AG10803 (cell line): ENCODE measurements around the gene TMIGD2.

Experiments
- DNase-seq: peaks from one replicate; pipeline ENCODE4 v3.0.0; 2010; ENCODE audit warnings: low read depth
- H3K4me3 ChIP-seq: 2 replicates; pipeline ENCODE4 v1.5.1; 2011; ENCODE audit warnings: mild to moderate bottlenecking, low read length, control low read depth
- TF ChIP-seq, protein P1 (sequence below): conservative IDR thresholded peaks from 2 replicates; pipeline ENCODE4 v1.5.1; 2011; ENCODE audit warnings: mild to moderate bottlenecking, low read length, control low read depth, inconsistent platforms

Gene TMIGD2

DNA sequence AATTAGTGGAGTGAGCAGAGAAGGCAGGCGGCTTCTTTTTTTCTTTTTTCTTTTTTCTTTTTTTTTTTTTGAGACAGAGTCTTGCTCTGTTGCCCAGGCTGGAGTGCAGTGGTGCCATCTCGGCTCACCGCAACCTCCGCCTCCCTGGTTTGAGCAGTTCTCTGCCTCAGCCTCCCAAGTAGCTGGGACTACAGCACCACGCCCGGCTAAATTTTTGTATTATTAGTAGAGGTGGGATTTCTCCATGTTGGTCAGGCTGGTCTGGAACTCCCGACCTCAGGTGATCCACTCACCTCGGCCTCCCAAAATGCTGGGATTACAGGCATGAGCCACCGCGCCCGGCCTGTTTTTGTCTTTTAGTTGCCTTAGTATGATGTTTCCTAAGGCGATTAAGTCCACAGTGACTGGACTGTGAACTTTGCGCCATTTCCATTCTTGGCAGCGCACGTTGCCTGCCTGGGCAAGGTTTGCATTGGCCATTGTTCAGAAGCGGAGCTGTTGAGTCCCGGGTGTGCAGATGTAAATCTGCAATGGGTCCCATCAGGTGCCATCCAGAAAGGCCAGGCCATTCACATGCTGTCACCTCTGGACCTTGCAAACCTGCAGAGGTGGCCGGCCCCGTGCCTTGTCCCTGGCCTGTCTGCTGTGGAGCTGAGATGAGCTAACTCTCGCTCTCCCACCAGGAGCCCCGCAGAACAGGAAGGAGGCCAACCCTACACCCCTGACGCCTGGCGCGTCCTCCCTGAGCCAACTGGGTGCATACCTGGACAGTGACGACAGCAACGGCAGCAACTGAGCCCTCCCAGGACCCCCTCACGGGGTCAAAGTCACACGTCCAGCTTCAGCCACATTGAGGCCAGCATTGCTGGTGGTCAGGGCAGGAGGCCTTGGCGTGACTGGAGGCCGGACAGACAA, 34.0 kb downstream of the TMIGD2 start:
- TF ChIP-seq, protein P1, sequence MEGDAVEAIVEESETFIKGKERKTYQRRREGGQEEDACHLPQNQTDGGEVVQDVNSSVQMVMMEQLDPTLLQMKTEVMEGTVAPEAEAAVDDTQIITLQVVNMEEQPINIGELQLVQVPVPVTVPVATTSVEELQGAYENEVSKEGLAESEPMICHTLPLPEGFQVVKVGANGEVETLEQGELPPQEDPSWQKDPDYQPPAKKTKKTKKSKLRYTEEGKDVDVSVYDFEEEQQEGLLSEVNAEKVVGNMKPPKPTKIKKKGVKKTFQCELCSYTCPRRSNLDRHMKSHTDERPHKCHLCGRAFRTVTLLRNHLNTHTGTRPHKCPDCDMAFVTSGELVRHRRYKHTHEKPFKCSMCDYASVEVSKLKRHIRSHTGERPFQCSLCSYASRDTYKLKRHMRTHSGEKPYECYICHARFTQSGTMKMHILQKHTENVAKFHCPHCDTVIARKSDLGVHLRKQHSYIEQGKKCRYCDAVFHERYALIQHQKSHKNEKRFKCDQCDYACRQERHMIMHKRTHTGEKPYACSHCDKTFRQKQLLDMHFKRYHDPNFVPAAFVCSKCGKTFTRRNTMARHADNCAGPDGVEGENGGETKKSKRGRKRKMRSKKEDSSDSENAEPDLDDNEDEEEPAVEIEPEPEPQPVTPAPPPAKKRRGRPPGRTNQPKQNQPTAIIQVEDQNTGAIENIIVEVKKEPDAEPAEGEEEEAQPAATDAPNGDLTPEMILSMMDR, result no peak
- no peak for DNase-seq
- no peak overlapping the region for H3K4me3 ChIP-seq

DNA sequence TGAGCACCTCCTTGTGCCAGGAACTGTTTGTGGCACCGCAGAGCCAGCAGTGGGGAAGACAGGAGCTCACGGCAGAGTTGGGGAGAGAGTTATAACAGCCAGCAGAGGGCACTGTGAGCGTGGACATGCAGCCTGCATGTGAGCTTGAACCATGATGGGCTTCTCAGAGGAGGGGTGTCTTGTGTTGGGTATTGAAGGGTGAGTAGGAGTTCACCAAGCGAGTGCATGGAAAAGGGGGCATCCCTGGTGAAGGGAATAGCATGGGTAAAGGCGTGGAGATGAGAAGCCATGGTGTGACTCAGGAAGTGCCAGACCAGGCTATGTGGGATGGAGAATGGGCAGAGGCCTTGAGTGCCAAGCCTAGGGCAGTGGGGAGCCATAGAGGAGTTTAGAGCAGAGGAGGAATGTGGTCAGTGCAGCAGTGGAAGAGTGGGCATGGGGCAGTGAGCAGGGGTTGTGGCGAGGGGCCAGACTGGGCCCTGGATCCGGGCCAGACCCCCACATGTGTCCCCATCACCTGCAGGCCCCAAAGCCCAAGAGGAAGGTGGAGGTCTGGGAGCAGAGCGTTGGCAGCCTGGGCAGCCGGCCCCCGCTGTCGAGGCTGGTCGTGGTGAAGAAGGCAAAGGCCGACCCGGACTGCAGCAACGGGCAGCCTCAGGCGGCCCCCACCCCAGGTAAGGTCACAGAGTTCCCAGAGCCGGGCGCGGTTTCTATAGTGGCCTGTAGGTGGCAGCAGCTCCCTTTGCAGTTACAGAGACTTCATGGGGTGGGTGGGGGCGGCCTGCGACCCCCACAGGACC, 34.9 kb downstream of the TMIGD2 start:
- TF ChIP-seq, protein P1, result peak; percentile 70
- peak; percentile 21 for DNase-seq
- H3K4me3 ChIP-seq, result no peak overlapping the region

- no peak for DNase-seq
- TF ChIP-seq, protein P1, result no peak
- no peak overlapping the region for H3K4me3 ChIP-seq
These were observed 35.8 kb downstream of the TMIGD2 start for GRCh38 chr19:4266253-4267000.

- TF ChIP-seq, protein P1, result no peak
- no peak overlapping the region for H3K4me3 ChIP-seq
- no peak for DNase-seq
These were observed 37.4 kb downstream of the TMIGD2 start for GRCh38 chr19:4264812-4265211.

- no peak for DNase-seq
- TF ChIP-seq, protein P1, result no peak
- no peak overlapping the region for H3K4me3 ChIP-seq
These were observed 41.5 kb downstream of the TMIGD2 start for GRCh38 chr19:4260613-4261191.

- DNase-seq, result no peak
- no peak overlapping the region for H3K4me3 ChIP-seq
- TF ChIP-seq, protein P1, result no peak
These were observed 44.0 kb downstream of the TMIGD2 start for GRCh38 chr19:4258181-4258580.
